Hepatocyte (in vitro differentiated cells): ENCODE data around the gene IRF8.

Experiments used
- CTCF ChIP-seq: fragments of 200-600 bp; sonication (generic); IDR thresholded peaks from 2 replicates; pipeline ENCODE4 v1.5.1; 2016; ENCODE audit warnings: antibody characterized with exemption, mild to moderate bottlenecking; ENCODE audit not compliant: poor library complexity
- EZH2 ChIP-seq: fragments of 200-600 bp; sonication (generic); IDR thresholded peaks from 2 replicates; pipeline ENCODE4 v1.6.1; 2016; ENCODE audit warnings: antibody characterized with exemption, mild to moderate bottlenecking, borderline replicate concordance
- EZH2phosphoT487 ChIP-seq: fragments of 200-600 bp; sonication (generic); IDR thresholded peaks from one replicate; pipeline ENCODE4 v1.6.1; 2018; ENCODE audit warnings: antibody characterized with exemption, mild to moderate bottlenecking, low read depth, moderate library complexity; ENCODE audit not compliant: unreplicated experiment, severe bottlenecking

GRCh38 chr16:85854935-85855334, 44.0 kb upstream of the IRF8 start:
- no peak for TF ChIP-seq CTCF
- no peak for TF ChIP-seq EZH2
- no peak for TF ChIP-seq EZH2phosphoT487
